ENCODE results near the gene MMP11. TPM values are rescaled to one million over a fixed set of nuclear protein-coding genes. Genes with fewer than 3 reads are reported as not detected.
A peak's percentile ranks its signal among the peaks of the same experiment; 100 is the strongest.

Gene MMP11
- total RNA-seq, 1 donor from 2014 or later = 6.2 TPM

DNA sequence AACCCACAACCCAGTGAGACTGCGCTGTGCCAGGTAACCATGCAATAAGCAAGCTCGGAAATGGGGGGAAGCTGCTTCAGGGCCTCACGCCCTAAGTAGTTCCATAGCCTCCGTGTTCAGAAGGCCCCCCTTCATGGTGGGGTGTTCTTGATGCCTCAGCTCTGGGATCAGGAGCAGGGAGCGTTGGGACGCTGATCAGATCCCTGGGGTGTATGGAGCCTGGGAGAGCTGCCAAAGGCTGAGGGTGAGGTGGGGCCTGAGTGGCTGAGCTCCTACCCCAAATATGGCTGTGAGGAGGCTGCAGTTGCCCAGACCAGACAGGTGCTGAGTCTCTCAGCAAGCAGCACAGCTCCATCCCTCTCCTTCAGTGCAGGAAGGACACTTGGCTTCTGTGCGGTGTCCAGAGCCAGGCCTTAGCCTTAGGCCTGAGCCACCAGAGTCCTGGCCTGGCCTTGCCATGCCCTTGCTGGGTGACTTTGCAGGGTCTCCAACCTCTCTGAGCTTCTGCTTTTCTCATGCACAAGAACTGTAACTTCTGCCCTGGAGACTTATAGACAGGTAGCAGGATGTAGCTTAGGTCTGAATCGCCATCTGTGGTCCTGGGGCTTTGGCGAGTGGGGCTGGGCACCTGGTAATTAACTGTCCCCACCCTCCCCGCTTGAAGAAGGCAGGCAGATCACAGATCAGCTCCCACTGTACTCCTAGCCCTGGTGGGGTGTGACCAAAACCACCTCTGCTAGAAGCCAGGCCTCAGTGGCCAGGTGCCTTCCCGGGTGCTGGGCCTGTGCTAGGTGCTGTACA is 5.3 kb downstream of the MMP11 start:
- DNase-seq (ENCODE audit: low spot score) = peak; percentile 84
- intact Hi-C loops (cut with DNase I) = no loop called here

GRCh38 chr22:23778577-23778900 is 5.9 kb downstream of the MMP11 start:
- intact Hi-C loops (cut with DNase I) = no loop called here
- no peak for DNase-seq (ENCODE audit: low spot score)

GRCh38 chr22:23779083-23779482 is 6.4 kb downstream of the MMP11 start:
- intact Hi-C loops (cut with DNase I) = no loop called here
- DNase-seq (ENCODE audit: low spot score) = no peak

DNA sequence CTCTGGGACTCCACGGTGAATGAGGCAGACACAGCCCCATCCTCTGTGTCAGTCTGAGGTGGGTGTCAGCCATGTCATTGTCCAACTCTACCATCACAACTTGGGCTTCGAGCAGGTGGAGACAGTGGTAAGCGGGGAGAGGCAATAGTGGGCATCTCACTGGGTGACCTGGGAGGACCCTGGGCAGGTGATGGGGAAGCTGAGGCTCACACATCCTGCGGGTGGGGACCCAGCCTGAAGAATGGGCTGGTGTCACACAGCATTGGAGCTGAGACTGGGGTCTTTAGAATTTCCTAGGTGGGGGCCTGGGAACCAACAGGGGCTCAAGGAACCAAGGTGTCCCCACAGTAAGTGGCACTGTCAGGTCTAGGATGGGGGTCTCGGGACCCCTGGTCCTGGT is 7.1 kb downstream of the MMP11 start:
- DNase-seq (ENCODE audit: low spot score) = no peak
- intact Hi-C loops (cut with DNase I) = no loop called here

DNA sequence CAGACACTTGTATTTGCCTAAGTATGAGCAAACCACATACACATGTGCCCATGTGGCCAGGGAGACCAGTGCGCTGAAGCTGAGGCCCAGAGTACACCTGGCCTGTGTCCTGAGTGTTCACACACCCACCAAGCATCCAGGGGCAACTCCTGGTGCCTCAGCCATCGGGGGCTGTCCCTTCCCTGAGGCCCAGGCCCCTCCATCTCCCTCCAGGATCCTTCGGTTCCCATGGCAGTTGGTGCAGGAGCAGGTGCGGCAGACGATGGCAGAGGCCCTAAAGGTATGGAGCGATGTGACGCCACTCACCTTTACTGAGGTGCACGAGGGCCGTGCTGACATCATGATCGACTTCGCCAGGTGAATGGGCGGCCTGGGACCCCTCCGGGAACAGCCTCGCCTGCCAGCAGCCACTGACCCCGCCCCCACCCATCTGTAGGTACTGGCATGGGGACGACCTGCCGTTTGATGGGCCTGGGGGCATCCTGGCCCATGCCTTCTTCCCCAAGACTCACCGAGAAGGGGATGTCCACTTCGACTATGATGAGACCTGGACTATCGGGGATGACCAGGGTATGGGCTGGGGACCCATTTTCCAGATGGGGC is 7.6 kb downstream of the MMP11 start:
- intact Hi-C loops (cut with DNase I) = no loop called here
- no peak for DNase-seq (ENCODE audit: low spot score)

DNA sequence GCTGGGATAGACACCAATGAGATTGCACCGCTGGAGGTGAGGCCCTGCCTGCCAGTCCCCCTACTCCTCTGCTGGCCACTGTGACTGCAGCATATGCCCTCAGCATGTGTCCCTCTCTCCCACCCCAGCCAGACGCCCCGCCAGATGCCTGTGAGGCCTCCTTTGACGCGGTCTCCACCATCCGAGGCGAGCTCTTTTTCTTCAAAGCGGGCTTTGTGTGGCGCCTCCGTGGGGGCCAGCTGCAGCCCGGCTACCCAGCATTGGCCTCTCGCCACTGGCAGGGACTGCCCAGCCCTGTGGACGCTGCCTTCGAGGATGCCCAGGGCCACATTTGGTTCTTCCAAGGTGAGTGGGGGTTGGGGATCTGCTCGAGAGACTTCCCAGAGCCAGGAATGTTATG is 8.4 kb downstream of the MMP11 start:
- DNase-seq (ENCODE audit: low spot score) = no peak

DNA sequence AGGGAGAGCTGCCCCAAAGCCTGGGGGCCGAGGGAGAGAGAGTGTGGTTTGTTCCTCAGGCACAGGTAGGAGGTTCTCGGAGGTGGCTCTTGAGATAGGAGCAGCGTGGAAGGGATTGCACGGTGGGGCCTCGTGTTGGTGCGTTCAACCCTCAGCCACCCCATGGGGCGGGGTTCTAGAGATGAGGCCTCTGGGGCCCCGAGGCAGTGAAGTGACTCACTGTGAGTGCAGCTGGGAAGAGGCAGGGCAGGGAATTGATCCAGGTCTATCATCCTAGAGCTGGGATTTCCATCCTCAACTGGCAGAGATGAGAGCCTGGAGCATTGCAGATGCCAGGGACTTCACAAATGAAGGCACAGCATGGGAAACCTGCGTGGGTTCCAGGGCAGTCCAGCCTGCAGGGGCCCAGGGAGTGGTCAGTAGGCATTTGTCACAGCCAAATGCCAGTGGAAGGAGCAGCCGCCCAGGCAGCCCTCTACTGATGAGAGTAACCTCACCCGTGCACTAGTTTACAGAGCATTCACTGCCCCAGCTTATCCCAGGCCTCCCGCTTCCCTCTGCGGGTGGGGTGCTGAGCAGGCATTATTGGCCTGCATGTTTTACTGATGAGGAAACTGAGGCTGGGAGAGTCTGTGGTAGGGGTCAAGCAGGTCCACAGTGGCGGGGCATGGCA is 9.0 kb downstream of the MMP11 start:
- no peak for DNase-seq (ENCODE audit: low spot score)
- intact Hi-C loops (cut with DNase I) = no loop called here

More for the DNA sequence above, 8.4 kb downstream of the MMP11 start:
- intact Hi-C loops (cut with DNase I) = no loop called here

GRCh38 chr22:23782252-23782651 is 9.6 kb downstream of the MMP11 start:
- intact Hi-C loops (cut with DNase I) = no loop called here
- DNase-seq (ENCODE audit: low spot score) = no peak

DNA sequence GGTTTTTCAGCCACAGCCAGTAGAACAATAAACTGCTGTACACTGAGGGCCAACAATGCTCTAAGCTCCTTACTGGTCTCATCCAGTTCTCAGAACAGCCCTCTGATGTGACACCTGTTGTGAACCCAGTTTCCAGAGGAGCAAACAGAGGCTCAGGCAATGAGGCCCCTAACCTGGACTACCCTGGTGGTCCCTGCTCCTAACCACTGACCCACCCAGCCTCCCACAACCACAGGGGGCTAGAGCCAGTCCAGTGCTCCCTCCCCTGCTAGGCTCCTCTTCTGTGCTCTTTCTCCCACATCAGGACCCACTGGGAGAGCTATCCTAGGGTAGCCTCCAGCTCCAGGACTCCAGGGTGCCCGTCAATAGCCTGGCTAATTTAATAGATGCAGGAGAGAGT is 10.1 kb downstream of the MMP11 start:
- DNase-seq (ENCODE audit: low spot score) = no peak
- intact Hi-C loops (cut with DNase I) = no loop called here

DNA sequence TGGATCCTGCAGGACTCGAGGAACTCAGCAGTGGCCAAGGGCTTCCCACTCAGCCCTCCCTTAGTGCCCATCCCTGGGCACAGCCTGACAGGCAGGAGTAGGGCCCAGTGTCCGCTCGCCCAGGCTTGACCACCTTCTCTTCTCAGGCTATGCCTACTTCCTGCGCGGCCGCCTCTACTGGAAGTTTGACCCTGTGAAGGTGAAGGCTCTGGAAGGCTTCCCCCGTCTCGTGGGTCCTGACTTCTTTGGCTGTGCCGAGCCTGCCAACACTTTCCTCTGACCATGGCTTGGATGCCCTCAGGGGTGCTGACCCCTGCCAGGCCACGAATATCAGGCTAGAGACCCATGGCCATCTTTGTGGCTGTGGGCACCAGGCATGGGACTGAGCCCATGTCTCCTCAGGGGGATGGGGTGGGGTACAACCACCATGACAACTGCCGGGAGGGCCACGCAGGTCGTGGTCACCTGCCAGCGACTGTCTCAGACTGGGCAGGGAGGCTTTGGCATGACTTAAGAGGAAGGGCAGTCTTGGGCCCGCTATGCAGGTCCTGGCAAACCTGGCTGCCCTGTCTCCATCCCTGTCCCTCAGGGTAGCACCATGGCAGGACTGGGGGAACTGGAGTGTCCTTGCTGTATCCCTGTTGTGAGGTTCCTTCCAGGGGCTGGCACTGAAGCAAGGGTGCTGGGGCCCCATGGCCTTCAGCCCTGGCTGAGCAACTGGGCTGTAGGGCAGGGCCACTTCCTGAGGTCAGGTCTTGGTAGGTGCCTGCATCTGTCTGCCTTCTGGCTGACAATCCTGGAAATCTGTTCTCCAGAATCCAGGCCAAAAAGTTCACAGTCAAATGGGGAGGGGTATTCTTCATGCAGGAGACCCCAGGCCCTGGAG is 10.9 kb downstream of the MMP11 start:
- intact Hi-C loops (cut with DNase I) = no loop called here
- DNase-seq (ENCODE audit: low spot score) = no peak

DNA sequence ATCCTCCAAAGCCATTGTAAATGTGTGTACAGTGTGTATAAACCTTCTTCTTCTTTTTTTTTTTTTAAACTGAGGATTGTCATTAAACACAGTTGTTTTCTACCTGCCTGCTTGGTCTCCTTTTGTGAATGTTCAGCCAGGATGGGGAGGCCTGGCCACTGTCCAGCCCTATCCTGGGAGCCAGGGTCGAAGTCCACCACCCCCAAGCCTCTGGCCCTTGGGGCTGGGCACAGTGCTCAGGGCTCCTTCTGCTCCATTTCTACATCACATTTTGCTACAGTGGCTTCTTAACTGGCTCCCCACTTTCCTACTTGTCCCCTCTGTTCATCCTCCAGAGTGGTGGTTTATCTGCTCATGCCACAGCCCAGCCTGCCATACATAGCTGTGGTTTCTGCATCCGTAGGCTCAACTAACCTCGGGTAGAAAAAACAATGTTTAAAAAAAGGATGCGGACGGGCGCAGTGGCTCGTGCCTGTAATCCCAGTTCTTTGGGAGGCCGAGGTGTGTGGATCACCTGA is 11.6 kb downstream of the MMP11 start:
- intact Hi-C loops (cut with DNase I) = no loop called here
- no peak for DNase-seq (ENCODE audit: low spot score)

GRCh38 chr22:23786261-23786710 is 13.6 kb downstream of the MMP11 start:
- intact Hi-C loops (cut with DNase I) = loop anchor here (5.0 kb wide), 1 partner anchor 61 kb away; no protein-coding TSS in a partner anchor
- DNase-seq (ENCODE audit: low spot score) = no peak

GRCh38 chr22:23786752-23787599 is 14.3 kb downstream of the MMP11 start, which contains the start of gene SMARCB1:
Gene SMARCB1, plus strand, starts transcription at chr22:23786966. Its CDS starts 204 bp downstream, at chr22:23787170.
- intact Hi-C loops (cut with DNase I) = loop anchor here (5.0 kb wide), 1 partner anchor 60 kb away; no protein-coding TSS in a partner anchor
- DNase-seq (ENCODE audit: low spot score) = peak; percentile 95

DNA sequence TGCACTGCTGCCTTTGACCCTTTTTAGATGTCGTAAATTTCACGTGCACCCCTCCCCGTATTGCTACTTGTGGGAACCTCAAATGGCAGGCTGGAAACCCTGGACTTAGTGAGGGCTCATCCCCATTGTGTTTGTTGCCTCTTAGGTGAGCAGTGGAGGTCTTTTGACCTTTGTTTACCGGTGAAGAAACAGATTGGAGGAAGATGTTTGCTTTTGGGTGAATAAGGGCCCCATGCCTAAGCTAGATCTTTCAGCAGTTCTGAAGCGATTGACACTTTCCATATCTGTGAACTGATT is 14.9 kb downstream of the MMP11 start:
- intact Hi-C loops (cut with DNase I) = loop anchor here (5.0 kb wide), 1 partner anchor 60 kb away; no protein-coding TSS in a partner anchor

DNA sequence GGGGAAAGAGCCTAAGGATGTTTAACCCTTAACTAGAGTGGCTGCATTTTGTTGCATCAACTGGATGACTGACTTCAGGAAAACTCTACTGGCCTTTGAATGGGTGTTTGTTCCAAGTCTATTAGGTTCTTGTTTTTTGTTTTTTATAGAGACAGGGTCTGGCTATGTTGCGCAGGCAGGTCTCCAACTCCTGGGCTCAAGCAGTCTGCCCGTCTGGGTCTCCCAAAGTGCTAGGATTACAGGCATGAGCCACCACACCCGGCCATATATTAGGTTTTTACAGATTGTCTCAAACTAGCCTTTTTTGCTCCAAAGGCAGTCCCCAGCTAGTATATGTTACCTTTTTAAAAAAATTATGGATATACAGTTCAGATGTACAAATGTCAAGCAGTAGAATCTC is 15.3 kb downstream of the MMP11 start:
- intact Hi-C loops (cut with DNase I) = loop anchor here (5.0 kb wide), 1 partner anchor 59 kb away; no protein-coding TSS in a partner anchor
- DNase-seq (ENCODE audit: low spot score) = no peak

More for the DNA sequence above, 14.9 kb downstream of the MMP11 start:
- DNase-seq (ENCODE audit: low spot score) = no peak

DNA sequence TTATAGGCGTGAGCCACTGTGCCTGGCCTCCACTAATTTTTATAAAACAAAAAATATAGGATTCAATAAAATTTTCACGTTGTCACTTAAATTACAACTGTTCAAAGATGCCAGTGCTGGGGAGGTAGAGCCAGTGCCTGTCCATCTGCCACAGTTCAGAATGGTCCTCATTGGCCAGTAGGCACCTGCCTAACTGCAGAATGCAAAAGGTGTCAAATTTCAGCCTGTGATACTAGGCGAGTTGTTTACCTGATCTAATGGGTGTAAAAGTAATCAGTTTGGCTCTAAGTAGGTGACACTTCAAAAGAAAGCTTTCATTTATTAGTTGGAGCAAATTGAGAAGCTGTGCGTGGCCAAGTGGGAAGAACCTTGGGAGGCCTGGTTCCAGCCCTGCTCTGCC is 16.5 kb downstream of the MMP11 start:
- DNase-seq (ENCODE audit: low spot score) = no peak
- intact Hi-C loops (cut with DNase I) = loop anchor here (5.0 kb wide), 1 partner anchor 58 kb away; no protein-coding TSS in a partner anchor

DNA sequence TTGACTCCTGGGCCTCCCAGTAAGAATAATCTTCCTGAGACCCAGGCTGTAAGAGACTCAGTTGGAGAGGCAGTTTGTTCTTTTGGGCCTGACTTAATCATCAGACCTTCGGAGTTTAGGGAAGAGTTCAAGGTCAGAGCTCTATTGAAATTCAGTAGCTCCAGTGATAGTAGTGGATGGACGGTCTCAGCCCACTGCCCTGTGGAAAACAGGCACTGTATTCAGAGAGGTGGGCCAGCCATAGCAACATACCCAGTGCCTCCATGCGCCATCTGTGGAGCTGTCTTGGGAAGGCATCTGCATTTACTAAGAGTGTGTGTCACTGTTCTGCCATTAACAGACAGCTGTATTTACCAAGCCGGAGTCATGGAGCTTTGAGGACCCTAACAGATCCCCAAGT is 17.0 kb downstream of the MMP11 start:
- intact Hi-C loops (cut with DNase I) = loop anchor here (5.0 kb wide), 1 partner anchor 58 kb away; no protein-coding TSS in a partner anchor
- no peak for DNase-seq (ENCODE audit: low spot score)
